GM18526 (cell line): ENCODE results near the gene PTCH1.

Experiments
- POLR2A ChIP-seq: IDR thresholded peaks from 3 replicates; pipeline ENCODE4 v1.6.1; 2011; ENCODE audit not compliant: insufficient read length; ENCODE audit errors: extremely low read depth

PTCH1 gene

DNA sequence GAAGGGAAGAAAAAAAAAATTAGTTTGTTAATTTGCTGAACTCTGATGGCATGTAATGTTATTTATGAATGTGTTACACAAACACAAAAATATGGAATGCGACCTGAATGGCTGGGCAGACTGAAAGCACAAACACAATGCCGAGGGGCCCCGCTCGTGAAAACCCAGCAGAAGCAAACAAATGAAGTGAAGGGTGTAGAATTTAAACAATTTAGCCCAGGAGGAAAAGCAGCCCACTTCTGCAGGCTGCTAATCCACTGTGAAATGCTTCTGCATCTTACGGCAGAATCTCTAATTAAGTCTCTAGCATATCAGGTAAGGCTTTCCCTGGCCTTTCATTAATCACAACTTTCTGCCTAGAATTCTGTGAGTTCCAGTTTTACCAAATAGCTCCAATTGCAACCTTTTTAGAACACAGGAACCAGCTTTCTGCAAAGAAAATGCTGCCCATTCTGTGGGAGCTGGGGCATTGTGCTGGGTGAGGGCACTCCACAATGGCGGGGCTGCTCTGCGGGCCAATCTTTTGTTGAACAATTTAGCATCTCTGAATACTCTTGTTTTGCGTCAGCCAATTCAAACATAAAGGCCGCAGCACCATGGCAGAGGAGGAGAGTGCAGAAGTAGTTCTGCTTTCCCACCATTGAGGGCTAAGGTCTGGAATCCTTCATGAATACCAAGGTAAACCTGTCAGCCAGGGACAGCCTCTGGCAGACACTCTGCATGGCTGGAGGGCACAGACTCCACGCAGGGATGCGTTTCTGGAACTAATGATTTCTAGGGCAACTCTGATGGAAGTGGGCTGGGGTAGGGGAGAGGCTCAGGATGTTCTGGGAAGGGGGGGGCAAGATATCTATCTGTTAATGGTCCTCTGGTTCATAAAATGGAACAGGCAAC, 66.4 kb downstream of the PTCH1 start:
- TF ChIP-seq POLR2A = no peak

DNA sequence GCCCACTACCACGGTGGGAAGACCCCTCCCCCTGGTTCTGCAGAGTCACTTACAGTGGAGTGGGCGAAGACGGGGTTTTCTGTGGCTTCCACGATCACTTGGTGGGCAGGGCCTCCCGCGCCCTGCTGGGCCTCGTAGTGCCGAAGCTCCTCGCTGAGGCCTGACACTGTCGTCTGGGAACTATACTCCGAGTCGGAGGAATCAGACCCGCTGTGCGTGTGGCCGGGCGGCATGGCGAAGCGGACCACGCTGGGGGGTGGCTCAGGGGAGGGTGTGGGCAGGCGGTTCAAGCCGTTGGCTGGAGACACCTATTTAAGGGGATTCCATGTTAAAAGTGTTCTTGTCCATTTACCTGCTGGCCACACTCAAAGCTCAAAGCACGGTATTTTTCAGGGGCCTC, 67.8 kb downstream of the PTCH1 start:
- no peak for TF ChIP-seq POLR2A

DNA sequence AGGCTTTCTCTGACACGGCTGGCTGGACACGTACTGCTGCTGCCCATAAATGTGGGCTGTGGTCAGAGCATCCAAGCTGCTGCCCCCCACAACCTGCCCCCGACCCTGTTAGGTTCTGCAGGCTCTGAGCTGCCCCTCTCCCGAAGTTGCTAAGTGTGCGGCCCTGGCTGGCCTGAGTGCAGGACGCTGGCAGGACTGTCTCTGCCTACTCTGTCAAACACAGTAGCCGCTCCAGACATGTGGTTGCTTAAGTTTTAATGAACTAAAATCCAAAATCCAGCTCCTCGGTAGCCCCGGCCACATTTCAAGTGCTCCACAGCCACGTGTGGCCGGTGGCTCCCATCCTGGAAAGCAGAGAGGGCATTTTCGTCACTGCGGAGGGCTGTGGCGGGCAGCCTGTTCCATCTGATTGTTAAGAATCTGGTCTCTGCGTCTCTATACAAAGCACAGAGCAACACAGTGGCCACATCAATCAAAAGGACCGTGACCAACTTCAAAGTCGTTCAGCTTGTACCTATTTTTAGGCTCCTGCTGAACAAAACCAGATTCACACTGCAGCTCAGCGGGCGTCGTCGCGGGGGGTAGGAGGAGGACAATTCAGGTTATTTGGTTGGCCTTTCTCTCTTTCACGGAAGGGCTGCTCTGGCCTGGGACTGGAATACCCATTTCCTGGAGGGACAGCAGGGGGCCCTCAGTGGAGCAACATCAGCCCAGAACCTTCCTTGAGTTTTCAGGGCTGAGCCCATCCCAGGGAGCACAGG, 68.9 kb downstream of the PTCH1 start:
- TF ChIP-seq POLR2A = no peak

DNA sequence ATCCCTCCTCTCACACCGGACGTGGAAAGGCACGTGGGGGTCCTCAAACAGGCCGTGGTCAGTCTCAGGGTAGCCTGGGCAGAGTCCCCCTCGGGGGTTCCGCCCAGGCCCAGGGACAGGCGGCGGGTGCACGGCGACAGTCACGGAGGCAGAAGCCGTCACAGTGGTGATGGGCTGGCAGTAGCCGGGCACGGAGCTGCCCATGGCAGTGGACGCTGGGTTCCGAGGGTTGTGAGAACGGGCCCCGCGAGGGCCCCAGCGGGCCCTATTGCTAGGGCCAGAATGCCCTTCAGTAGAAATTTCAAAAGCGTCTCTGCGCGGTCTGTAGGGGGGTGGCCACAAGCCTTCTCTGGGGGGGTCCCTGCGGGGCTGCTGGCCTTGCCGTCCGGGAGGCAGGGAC, 69.8 kb downstream of the PTCH1 start:
- TF ChIP-seq POLR2A = no peak

DNA sequence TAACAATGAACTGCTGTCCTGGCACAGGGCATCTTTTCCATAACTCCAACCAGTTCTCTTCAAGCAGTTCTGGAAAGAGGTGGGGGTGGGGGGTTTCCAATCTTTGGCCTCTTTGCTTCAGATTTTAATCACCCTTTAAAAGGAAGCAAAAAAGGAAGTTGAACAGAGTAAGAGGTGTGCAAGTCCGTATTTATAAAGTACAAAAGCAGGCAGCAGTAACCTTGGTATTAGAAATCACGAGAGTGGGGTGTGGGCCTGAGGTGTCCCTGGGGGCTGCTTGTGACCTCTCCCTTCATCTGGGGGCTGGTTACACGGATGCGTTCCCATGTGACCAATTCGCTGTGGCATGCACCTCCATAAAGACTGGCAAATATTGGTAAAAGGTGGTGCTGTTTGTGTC, 70.5 kb downstream of the PTCH1 start:
- no peak for TF ChIP-seq POLR2A

DNA sequence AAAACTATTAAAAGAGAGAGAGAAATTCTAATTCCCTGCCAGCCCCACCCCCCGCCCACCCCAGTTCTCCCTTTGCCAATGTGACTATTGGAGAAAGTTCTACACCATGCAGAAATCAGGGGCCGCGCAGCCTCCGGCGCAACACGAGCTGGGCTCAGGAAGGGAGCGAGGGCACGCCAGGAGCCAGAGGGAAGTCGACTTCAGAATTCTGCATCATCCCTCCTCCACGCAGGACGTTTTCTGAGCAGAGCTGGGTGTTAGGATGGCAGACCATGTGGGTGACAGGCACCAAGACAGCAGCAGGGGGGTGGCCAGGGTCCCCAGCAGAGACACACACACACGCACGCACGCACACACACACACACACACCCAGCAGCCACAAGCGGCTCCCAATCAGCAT, 72.6 kb downstream of the PTCH1 start:
- no peak for TF ChIP-seq POLR2A

DNA sequence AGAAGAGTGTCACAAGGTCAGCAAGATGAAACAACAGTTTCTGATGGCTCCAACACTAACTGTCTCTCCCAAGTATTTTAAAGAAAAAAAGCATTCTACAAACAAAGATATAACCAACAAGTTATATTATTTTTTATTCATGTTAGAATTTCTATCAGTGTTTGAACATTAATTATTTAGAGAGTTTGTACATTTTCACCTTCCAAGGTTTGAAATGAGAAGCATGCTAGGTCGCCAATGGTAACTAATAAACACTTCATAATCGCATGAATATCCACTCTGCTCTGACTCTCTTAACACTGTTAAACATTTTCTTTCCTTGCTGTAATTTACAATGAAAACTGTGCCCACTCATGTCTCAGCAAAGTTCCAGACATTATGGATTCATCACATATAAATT, 73.5 kb downstream of the PTCH1 start:
- TF ChIP-seq POLR2A = no peak

DNA sequence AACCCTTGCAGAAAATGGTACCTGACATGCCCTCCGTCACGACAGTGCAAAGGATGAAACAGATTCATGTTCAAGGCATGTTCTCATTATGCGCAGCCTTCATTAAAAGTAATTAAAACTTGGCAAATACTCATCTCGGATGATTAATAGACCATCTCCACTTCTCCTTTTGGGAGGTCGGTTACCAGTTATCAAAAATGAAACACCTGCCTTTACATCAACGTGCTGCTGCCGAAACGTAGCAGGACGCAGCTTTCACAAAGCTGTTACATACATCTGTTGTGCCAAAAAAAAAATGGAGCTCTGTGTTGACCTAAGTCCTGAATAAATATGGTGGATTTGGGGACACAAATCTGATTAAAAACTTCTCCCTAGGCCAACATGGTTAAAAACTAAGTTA, 75.7 kb downstream of the PTCH1 start:
- TF ChIP-seq POLR2A = no peak

DNA sequence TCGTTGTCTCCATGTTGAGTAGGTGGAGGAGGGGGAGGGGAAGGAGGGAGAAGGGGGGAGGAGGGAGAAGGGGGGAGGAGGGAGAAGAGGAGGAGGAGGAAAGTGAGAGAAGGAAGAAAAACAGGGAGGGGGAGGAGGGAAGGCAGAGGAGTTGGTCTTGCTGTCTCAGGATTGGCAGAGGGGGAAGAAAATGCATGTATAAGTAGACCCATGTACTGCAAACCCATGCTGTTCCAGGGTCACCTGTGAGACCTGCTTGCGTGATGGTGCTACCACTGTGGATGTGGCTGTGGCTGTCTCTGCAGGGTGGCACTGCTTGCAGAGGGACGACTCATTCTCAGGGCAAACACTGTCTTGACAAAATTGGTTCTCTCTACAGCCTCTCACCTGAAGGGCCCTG, 76.3 kb downstream of the PTCH1 start:
- no peak for TF ChIP-seq POLR2A

DNA sequence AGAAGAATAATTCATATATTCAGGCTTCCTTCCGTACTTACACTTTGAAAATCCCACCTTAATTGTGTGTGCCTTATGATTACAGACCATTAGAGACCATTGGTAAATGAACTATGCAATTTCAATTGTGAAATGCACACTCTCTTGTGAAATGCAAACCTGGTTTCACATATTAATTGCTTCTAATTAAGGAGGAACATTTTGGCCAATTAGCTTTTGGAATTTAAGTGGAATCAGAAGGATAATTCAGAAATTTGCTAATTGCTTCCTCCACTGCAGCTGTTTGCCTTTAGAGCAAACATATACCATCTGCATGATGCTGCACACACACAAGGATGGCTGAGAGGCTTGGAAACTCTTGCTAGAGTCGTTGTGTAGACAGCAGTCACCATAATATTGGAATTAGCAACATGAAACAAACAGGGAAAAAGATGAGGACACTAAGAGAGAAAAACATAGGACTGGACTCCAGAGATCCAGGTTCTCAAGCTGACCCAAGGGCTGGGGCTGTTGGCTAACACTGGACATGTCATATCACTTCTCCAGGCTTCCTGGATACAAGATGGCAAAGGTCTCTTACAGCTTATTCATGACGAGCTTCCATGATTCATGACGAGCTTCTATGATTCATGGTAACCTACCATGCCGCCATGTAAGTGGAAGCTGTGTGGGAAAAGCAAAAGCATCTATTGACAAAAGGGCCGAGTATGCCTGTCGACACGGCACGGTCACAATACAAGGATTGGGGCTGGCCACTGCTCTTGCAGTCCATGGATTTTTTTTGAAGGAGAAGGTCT, 78.0 kb downstream of the PTCH1 start:
- no peak for TF ChIP-seq POLR2A

DNA sequence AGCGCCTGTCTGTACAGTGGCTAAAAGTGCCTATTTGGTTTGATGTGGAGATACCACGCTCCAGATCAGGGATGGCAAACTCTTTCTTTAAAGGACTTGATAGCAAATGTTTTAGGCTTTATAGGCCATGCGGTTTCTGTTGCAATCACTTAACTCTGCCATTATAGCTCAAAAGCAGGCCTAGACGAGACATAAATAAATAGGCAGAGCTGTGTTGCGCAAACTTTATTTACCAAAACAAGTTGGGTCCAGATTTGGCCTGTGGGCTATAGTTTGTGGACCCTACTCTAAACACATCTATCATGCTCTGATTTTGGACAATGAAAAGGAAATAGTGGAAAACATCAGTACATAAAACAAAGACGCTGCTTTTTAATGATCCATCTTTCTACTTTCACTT, 79.2 kb downstream of the PTCH1 start:
- no peak for TF ChIP-seq POLR2A

DNA sequence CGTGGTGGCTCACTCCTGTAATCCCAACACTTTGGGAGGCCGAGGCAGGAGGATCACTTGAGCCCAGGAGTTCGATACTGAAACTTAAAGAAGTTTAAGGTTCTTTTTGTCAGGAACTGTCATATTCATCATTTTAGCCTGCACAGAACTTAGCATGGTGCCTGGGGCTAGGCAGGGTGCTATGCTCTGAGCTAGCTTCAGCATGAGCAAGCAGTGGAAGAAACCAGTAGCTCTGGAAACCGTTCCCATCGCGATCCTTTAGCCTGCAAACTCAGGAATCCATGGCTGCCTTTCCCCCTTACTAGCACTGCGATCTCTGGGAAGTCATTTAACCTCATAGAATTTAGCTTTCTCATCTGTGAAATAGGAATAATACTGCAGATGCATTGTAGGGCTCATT, 80.4 kb downstream of the PTCH1 start:
- no peak for TF ChIP-seq POLR2A

DNA sequence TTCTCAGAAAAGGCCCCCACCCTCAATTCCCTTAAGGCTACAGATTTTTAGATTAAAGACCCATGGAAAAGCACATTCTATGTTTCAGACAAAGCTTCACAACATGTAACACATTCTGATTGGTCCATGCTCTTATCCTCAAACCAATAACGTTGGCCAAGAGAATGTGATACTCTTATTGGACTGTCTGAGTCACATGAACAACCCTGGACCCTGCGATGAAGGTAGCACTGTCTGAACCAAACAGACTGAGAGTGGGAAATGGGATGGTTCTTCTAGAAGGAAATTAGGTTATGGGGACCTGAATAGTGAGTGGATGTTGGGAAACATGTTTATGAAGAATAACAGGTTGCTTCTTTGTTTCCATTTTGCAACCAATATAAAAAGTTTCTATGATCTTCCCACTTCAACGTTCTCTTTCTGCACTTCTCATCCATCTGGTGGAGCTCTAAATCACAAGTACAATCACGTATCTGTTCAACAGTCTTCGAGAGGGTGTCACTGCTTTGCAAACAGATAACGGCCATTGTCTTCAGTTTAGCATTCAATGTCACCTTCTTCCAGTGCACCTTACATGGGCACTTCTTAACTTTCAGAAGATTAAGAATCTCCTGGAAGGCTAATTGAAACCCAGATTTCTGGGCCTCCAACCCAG, 81.6 kb downstream of the PTCH1 start:
- TF ChIP-seq POLR2A = no peak

DNA sequence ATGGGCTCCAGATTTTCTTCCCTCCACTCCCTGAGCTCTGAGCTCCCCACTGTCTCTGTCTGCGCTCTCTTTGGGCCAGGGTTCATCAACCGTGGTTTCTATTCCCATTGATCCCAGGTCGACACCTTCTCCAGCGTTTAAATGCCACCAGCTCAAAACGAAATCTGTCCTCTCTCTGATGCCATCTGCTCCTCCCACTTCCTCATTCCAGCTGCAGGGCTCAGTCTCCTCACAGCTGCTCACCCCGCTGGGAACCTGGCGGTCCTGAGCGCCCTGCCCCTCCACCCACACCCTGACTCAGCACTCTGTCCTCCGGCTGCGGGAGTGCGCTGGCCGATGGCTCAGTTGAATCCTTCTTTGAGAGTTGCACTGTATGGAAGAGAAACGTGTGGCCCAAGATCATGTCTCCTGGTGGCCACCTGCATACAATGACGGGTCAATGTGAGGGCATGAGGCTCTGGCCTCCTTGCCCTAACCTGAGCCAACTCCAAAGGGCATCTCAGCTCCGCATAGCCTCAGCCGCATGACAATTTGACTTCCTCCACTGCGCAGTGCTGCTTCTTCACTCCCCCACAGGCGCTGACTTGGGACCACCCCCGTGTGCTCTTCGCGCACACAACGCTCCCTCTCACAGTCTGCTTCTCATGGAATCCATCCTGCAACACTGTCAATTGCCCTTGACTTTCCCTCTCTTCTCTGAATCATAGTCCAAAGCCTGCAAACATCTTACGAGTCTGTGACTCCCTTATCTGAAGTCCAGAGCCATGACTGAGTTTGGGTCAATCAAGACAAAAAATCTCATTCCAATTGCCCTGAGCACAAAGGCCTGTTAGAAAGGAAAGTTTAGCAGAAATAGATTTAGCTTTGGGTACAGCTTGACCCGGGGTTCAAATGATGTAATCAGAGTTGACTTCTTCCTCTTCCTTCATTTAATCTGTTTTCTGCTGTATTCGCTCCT, 82.4 kb downstream of the PTCH1 start:
- no peak for TF ChIP-seq POLR2A

DNA sequence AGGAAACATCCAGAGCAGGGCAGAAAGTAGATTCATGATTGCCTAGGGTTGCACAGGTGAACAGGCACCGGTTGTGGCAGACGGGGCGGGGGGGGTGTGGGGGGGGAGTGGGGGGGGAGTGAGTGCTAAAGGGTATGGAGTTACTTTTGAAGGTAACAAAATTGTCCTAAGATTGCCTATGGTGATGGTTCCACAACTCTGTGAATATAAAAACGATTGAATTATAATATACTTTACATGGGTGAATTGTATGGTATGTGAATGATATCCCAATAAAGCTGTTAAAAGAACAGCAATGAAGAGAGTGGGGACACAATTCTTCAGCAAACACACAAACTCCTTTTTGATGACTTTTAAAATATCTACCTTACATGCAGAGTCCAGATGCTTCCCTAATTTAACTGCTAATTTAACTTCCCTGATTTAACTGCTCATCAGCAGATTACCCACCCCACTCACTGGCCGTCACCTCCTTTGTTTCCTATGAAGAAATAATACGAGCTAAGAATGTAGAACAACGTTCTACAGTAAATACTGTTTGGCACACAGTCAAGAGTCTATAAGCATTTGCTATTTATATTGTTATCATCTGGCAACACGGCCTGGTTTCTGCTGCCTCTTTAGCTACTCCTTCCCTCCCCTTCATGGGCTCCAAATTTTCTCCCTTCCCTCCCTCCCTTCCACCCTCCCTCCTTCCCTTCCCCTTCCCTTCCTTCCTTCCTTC, 83.5 kb downstream of the PTCH1 start:
- TF ChIP-seq POLR2A = no peak
